BJ (cell line): ENCODE measurements around the gene GAB3. TPM values are rescaled to one million over a fixed set of nuclear protein-coding genes. Genes with fewer than 3 reads are reported as not detected.

Experiments used
- CTCF ChIA-PET: fragments of 350-600 bp; formaldehyde crosslinking; extraction: SDS; loops from one replicate; lab custom pipeline; 2021; ENCODE audit warnings: antibody characterized with exemption, inconsistent platforms; lab: Yijun Ruan, JAX
- POLR2A ChIA-PET: fragments of 300-600 bp; sonication (Branson Sonifier 250); formaldehyde crosslinking; extraction: SDS; loops from one replicate; lab custom pipeline; 2021; ENCODE audit warnings: antibody characterized with exemption; lab: Charles Lee
- DNase-seq: peaks from one replicate; pipeline ENCODE4 v3.0.0-alpha.2; 2011; ENCODE audit warnings: low read depth
- H3K27me3 ChIP-seq: 2 replicates; pipeline ENCODE4 v1.6.0; 2011; ENCODE audit warnings: low read length; ENCODE audit not compliant: control insufficient read depth, insufficient read depth
- H3K36me3 ChIP-seq: 2 replicates; pipeline ENCODE4 v1.5.1; 2011; ENCODE audit warnings: low read length; ENCODE audit not compliant: control insufficient read depth, insufficient read depth
- H3K4me3 ChIP-seq: 2 replicates; pipeline ENCODE4 v1.5.1; 2011; ENCODE audit warnings: low read depth, mild to moderate bottlenecking, control low read depth, low read length
- CTCF ChIP-seq: IDR thresholded peaks from 2 replicates; pipeline ENCODE4 v1.5.1; 2011; ENCODE audit warnings: low read depth, mild to moderate bottlenecking, control low read depth, inconsistent platforms, low read length, moderate library complexity; ENCODE audit not compliant: insufficient read depth
- polyA plus RNA-seq: library from polyadenylated mRNA; depleted of rRNA; stranded (reverse); fragments of >200 nt; gene quantifications from 2 replicates; pipeline ENCODE4 v1.2.3, GENCODE V29; 2011

The GAB3 gene
- polyA plus RNA-seq, 1 experiment = 0.82 TPM

- Histone ChIP-seq H3K27me3 (no peaks in the 10 kb centered on the region), H3K36me3 (peaks cover 6% of the 10 kb centered on the region), H3K4me3 (peak within 1 kb of the TSS; percentile 74)
- peak; percentile 27; the same call in 1 of the 2 replicates for TF ChIP-seq CTCF
- DNase-seq = peak; percentile 77
- POLR2A ChIA-PET = interaction anchor here (1.0 kb wide), 1 partner anchor 67 kb away, joined by 3 read pairs; no protein-coding TSS in a partner anchor
- CTCF ChIA-PET = interaction anchor here (1.4 to 1.5 kb wide), 2 partner anchors 14 kb away, joined by 3 to 6 read pairs; no protein-coding TSS in a partner anchor
Measured at GRCh38 chrX:154762537-154763296, 11.8 kb upstream of the GAB3 start, which contains the start of gene DKC1. Gene DKC1, plus strand, starts transcription at chrX:154762864. Its CDS starts 102 bp downstream, at chrX:154762966.

GRCh38 chrX:154761977-154762536 is 11.2 kb upstream of the GAB3 start:
- Histone ChIP-seq H3K36me3 (peaks cover 6% of the 10 kb centered on the region), H3K4me3 (peak overlapping the region; percentile 35), H3K27me3 (no peaks in the 10 kb centered on the region)
- no peak for TF ChIP-seq CTCF
- ChIA-PET POLR2A (interaction anchor here (1.0 kb wide), 1 partner anchor 66 kb away, joined by 3 read pairs; no protein-coding TSS in a partner anchor), CTCF (interaction anchor here (1.4 to 1.5 kb wide), 2 partner anchors 13 to 14 kb away, joined by 3 to 6 read pairs; no protein-coding TSS in a partner anchor)
- DNase-seq = no peak

DNA sequence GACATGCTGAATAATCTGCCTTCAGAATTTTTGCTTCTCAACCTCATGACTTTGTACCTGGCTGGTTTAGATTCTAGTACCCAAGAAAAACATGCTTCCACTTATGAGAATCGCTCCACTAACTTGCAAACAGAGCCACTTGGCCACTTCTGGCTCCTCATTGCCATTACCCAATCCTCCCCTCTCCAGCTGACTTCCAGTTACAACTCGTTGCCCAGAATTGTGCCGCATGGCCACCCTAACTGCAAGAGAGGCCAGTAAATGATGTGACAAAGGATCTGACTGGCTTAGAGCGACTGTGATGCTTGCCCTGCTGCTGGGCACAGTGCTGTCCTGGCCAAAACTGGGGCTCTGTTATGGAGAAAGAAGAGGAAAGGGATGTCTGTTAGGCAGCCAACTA is 7.8 kb upstream of the GAB3 start:
- DNase-seq = no peak
- CTCF ChIA-PET = interaction anchor here (1.5 kb wide), 1 partner anchor 10 kb away, joined by 6 read pairs; no protein-coding TSS in a partner anchor

GRCh38 chrX:154751669-154752271 is 893 bp upstream of the GAB3 start:
- no peak for TF ChIP-seq CTCF
- CTCF ChIA-PET = interaction anchor here (0.9 kb wide), 1 partner anchor 32 kb away, joined by 3 read pairs; no protein-coding TSS in a partner anchor
- Histone ChIP-seq H3K27me3 (peaks cover 10% of the 10 kb centered on the region), H3K36me3 (no peaks in the 10 kb centered on the region), H3K4me3 (no peak overlapping the region)
- POLR2A ChIA-PET = no interaction called here
- no peak for DNase-seq

More for the DNA sequence above, 7.8 kb upstream of the GAB3 start:
- no peaks in the 10 kb centered on the region for H3K27me3 ChIP-seq
- no peak overlapping the region for H3K4me3 ChIP-seq
- no peak for TF ChIP-seq CTCF
- H3K36me3 ChIP-seq = no peaks in the 10 kb centered on the region
- POLR2A ChIA-PET = no interaction called here
